HCT116 (cell line): Measurements from ENCODE around the gene KPNA4.

Experiments used
- ATF3 ChIP-seq: IDR thresholded peaks from 2 replicates; pipeline ENCODE4 v1.6.1; 2012
- EGR1 ChIP-seq: IDR thresholded peaks from 2 replicates; pipeline ENCODE4 v1.6.1; 2012; ENCODE audit warnings: low read depth
- EZH2 ChIP-seq: fragments of 200-600 bp; sonication (generic); IDR thresholded peaks from 2 replicates; pipeline ENCODE4 v1.6.1; 2017; ENCODE audit warnings: antibody characterized with exemption, mixed run types
- EZH2phosphoT487 ChIP-seq: fragments of 200-600 bp; IDR thresholded peaks from 2 replicates; pipeline ENCODE4 v1.6.1; 2018; ENCODE audit warnings: antibody characterized with exemption, borderline replicate concordance
- FOSL1 ChIP-seq: IDR thresholded peaks from 2 replicates; pipeline ENCODE4 v1.6.1; 2012; ENCODE audit warnings: low read depth
- MAX ChIP-seq: IDR thresholded peaks from 2 replicates; pipeline ENCODE4 v1.6.1; 2012
- POLR2A ChIP-seq: IDR thresholded peaks from 2 replicates; pipeline ENCODE4 v1.7.0; 2011; ENCODE audit warnings: borderline replicate concordance; ENCODE audit not compliant: insufficient read depth, insufficient read length; ENCODE audit errors: extremely low read depth
- POLR2AphosphoS5 ChIP-seq: IDR thresholded peaks from 2 replicates; pipeline ENCODE4 v1.6.1; 2011; ENCODE audit warnings: mild to moderate bottlenecking, low read depth, low read length, moderate library complexity
- RAD21 ChIP-seq: IDR thresholded peaks from 2 replicates; pipeline ENCODE4 v1.6.1; 2012; ENCODE audit warnings: low read depth, mild to moderate bottlenecking
- ZFX ChIP-seq: fragments of 450-650 bp; IDR thresholded peaks from 2 replicates; pipeline ENCODE4 v1.6.1; 2017
- TF ChIP-seq, protein P1 (sequence below), 3 experiments: fragments of 200-600 bp in 1 of 3; sonication (generic) in 1 of 3; IDR thresholded peaks in 2 of 3; conservative IDR thresholded peaks in 1 of 3; 2 replicates each; pipeline ENCODE4 v1.5.1; 2012 to 2017; ENCODE audit warnings: low read depth in 2 of 3, low read length in 2 of 3, antibody characterized with exemption in 1 of 3, borderline replicate concordance in 1 of 3, control low read depth in 1 of 3, mild to moderate bottlenecking in 1 of 3, mixed read lengths in 1 of 3, mixed run types in 1 of 3, moderate library complexity in 1 of 3; ENCODE audit not compliant: insufficient read depth in 1 of 3

- TF ChIP-seq, protein P1, sequence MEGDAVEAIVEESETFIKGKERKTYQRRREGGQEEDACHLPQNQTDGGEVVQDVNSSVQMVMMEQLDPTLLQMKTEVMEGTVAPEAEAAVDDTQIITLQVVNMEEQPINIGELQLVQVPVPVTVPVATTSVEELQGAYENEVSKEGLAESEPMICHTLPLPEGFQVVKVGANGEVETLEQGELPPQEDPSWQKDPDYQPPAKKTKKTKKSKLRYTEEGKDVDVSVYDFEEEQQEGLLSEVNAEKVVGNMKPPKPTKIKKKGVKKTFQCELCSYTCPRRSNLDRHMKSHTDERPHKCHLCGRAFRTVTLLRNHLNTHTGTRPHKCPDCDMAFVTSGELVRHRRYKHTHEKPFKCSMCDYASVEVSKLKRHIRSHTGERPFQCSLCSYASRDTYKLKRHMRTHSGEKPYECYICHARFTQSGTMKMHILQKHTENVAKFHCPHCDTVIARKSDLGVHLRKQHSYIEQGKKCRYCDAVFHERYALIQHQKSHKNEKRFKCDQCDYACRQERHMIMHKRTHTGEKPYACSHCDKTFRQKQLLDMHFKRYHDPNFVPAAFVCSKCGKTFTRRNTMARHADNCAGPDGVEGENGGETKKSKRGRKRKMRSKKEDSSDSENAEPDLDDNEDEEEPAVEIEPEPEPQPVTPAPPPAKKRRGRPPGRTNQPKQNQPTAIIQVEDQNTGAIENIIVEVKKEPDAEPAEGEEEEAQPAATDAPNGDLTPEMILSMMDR (IDR thresholded peaks at IDR 0.05 in 2 of 3, conservative IDR thresholded peaks at IDR 0.05 in 1 of 3; ENCODE audit: borderline replicate concordance in 1 of 3, insufficient read depth in 1 of 3, low read depth in 2 of 3, low read length in 2 of 3), result no peak
- TF ChIP-seq EZH2 (no peak), FOSL1 (no peak), MAX (no peak), POLR2A (no peak), EGR1 (no peak), EZH2phosphoT487 (no peak), ATF3 (no peak), ZFX (no peak), RAD21 (no peak), POLR2AphosphoS5 (no peak)
Observed at GRCh38 chr3:160544844-160545503, 20.4 kb downstream of the KPNA4 start.
